NOMO-1 (cell line): ENCODE data around the gene RACGAP1.
A peak's percentile ranks its signal among the peaks of the same experiment; 100 is the strongest.

Source experiments
- DNase-seq, 2 experiments: peaks; one replicate each; lab custom pipeline; 2025; ENCODE audit not compliant: unreplicated experiment in 2 of 2; lab: John Stamatoyannopoulos, UW

RACGAP1 gene

DNA sequence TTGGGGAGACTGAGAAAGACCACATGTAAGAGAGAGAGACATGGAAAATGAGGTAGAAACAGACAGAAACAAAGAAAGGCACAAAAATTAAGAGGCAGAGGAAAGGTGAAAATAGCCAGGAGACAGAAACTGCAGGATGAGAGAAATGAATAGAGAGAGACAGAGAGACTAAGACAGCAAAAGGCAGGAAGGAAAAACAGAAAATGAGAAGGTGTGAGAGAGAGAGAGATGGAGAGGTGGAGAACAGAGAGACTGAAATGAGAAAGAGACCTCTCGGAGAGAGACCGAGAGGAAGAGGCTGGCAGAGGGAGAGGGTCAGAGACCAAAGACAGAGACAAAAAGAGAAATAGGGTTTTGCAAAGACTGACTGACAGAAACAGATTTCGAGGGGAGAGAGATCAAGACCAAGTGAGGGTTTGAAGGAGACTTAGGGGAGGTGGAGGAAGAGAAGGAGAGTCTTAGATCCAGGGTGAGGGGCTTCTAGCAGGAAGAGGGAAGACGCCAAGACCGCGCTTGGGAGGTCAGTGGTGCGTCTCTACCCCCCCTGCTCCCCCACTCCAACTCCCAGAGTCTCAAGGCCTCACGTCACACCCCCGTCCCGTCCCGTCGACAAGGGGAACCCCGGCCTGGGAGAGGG lies 64.7 kb downstream of the RACGAP1 start:
- DNase-seq, result no peak

DNA sequence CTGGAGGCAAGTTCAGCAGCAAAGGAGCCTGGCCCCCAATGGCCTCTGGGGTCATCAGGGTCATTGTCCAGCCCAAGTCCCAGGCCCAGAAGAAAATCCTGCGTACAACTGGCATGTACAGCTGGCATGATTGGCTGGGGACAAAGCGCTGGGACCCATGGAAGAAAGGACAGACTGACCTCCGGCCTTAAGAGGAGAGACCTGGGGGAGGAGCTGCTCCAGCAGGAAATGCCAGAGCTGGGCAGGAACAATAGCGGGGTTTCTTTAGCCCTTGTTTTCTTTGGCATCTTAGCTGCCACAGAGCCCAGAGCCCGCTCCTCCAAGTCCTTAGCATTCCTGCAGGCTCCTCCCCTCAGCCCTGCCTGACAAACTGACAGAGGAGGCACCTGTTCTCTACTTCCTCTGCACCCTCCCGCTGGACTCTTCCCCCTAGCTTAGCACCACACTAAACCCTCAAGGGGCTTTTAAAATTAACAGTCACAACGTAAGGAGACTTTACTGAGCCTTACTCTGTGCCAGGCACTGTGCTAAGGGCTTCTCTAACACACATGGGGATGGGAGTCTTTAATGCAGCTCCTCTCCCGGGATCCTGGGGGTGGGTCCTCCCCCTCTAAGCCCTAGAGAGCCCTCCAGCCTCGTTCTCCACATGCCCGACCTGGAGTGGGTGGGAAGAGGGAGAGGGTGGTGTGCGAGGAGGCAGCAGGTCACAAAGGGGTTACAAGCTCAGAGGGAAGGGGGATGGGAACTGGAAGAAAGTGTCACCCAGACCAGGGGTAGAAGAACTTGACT lies 65.4 kb downstream of the RACGAP1 start:
- DNase-seq, result no peak

DNA sequence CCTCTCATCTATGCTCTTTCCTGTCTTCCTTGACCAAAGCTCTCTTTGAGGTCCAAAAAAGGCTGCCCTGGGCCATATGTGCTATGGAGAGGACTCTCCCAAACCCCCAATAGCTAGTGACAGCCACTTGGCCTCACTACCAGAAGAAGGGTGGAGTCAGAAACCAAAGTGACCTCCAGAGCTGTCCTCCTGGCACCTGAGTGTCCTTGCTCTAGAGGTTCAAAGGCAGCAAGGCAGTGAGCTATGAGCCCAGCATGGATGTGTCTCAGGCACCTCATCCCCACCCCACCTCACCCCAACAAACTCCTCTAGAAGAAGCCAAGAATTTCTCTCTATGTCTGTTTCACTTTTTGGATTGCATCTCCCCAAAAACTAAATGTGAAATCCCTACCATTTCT lies 67.7 kb downstream of the RACGAP1 start:
- DNase-seq, result no peak

DNA sequence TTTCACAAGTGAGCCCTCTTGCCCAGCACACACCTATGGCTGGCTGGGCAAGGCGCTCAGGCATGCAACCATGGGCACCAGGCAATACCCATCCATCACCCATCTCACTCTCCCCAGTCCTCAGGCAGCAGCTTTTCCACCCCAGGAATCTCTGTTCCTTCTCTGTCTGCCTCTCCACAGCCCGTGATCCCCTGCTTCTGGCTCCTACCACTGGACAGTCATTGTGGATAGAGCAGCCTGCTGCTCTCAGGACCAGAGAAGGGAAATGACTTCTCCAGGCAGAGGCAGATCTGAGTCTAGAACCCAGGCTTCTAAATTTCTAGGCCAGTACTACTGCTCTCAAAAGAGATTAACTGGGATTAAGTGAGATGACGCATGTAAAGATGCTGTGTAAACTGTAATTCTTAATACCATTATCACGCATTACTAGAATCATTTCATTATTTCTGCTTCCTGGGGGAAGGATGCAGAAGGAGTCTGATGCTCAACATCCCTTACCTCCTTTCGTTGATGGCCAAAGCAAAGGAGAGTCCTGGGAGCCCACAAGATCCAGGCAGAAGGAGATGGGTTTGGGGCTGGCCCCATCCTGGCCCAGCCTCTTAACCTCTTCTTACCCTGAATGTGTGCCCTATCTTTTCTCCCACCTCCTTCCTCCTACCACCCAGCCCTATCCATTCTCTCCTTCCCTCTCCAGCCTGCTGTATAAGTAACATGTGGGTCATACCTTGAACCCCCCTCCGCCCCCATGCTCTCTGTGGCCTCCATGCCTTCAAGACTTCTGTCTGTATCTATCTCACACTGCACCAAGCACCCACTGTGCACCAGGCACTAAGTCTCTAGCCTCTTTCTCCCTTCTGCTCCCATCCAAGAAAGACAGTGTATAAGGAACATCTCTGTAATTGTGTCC lies 68.4 kb downstream of the RACGAP1 start:
- no peak for DNase-seq

DNA sequence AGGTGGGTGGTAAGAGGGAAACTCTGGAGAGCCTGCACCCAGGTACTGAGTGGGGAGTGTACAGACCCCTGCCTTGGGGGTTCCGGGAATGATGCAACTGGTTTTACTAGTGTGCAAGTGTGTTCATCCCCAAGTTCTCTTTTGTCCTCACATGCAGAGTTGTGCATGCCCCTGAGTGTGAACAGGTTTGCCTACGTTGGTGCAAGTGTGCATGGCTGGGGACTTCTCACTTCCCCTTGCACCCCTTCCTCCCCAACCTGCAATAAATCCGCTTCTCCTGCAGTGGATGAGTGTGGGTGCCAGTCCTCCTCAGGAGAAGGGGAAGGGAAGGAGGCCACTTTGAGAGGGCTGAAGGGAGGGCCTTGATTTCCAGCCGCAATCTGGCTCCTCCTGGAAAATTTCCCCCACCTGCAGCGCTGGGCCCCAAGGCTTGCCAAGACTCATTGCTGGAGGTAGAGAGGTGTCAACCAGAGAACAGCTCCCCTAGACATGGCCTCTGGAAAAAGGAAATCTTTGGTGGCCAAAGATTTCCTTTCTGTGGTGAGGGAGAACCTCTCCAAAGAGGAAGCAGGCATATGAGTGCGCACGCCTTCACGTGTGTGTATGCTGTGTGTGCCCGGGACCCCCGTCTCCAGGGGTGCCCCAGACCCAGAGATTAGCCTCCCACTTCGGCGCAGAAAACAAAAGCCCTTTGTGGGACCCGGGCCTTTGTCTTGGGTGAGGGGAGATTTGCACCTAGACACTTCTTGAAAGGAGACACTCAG lies 69.2 kb downstream of the RACGAP1 start:
- peak in 1 of 2 experiments; percentile 33 for DNase-seq

DNA sequence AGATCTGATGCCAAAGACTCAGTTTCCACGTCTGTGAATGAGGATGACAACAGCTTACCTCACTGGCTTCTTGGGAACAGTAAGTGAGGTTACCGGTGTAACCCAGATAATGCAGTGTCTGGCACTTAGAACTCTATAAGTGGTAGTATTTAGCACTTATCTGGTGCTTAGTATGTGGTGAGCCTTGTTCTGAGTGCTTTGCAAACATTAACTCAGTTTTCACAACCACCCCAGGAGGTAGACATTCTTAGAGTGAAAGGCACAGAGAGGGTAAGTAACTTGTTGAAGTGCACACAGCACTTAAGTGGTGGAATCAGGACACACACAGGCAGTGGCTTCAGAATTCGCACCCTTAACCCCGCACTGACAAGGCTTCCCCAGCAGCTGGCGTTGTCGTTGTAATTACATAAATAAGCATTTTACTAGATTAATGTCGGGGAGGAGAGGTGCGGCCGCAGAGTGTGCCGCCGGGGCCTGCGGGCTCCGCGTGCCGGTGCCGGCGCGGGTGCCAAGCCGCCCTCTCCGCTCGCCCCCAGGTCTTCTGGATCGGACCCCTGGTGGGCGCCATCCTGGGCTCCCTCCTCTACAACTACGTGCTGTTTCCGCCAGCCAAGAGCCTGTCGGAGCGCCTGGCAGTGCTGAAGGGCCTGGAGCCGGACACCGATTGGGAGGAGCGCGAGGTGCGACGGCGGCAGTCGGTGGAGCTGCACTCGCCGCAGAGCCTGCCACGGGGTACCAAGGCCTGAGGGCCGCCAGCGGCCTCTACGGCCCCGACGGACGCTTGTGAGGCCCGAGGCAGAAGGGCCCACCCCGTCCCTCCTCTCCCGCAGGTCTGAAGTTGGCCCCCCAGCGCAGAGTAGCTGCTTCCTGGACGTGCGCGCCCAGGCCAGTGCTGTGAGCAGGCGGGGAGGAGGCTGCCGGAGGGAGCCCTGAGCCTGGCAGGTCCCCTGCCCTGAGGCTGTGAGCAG lies 70.1 kb downstream of the RACGAP1 start:
- DNase-seq, result no peak

DNA sequence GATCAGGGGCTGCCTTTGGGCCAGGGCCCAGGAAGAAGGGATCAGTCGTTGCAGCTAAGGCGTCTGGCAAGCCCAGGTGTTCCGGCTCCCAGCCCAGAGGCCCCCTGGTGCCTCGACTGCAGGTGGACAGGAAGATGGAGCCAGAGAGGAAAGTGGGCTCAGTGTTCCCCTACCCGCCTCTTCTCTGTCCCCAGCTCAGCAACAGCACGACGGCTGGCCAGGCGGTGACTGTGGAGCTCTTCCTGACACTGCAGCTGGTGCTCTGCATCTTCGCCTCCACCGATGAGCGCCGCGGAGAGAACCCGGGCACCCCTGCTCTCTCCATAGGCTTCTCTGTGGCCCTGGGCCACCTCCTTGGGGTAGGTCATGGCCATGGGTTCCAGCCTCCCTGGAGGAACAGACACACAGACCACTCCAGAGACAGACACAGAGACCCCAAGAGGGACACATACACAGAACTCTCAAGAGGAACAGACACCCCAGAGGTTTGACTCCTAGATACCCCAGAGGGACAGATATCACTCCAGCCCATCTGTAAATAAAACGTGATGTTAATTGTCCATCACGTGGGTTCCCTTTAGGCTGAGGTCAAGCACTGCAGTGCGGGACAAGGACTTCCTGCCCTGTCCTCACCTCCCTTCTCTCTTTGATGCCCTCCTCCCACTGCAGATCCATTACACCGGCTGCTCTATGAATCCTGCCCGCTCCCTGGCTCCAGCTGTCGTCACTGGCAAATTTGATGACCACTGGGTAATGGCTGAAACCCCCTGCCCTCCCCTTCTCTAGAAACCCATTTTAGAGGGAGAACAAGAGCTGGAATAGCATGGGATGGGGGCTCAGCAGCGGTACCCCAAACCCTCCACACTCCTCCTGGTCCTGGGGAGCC lies 71.1 kb downstream of the RACGAP1 start:
- DNase-seq, result no peak

DNA sequence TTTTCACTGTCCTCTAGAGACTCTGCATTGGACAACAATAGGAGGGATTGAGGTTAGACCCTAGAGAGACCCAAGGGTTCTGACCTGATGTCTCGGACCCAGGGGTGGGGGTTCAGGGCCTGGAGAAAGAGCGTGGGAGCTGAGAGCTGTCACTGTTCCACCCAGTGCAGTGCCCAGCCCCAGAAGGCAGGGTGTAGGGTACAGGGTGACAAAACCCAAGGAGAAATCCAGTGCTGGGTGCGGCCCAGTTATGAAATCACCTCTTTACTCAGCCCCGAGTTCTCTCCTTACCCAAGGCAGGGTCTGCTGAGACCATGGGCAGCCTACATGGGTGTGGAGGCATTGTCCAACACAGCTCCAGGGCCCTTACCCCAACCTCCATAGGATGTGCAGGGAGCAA lies 72.1 kb downstream of the RACGAP1 start:
- no peak for DNase-seq

DNA sequence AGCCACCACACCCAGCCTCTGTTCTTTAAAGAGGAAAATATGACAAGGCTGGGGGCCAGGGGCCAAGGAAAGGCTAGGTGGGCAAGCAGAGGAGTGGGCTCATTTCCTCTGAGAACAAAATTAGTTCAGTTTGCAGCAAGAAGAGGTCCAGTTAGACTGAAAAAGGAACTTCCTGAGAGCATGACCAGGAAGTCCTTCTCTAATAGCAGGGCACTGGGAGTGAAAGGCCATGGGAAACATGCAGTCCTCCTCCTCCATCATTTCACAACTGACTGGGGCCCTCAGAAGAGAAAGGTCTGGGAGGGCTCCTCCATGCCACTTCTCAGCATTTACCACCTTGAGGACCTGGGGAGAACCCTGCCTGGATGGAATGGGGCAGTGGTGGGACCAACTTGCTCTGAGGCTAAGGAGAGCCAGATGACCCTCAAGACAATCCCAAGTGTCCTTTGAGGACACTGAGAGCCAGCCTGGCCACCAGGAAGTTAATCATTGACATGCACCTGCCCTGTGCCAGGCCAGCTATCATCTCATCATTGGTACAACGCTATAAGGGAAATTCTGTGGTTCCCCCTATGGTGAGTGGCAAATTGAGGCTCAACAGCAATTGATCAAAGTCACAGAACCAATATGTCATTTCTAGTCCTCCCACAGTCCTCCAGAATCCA lies 72.8 kb downstream of the RACGAP1 start:
- DNase-seq, result no peak

DNA sequence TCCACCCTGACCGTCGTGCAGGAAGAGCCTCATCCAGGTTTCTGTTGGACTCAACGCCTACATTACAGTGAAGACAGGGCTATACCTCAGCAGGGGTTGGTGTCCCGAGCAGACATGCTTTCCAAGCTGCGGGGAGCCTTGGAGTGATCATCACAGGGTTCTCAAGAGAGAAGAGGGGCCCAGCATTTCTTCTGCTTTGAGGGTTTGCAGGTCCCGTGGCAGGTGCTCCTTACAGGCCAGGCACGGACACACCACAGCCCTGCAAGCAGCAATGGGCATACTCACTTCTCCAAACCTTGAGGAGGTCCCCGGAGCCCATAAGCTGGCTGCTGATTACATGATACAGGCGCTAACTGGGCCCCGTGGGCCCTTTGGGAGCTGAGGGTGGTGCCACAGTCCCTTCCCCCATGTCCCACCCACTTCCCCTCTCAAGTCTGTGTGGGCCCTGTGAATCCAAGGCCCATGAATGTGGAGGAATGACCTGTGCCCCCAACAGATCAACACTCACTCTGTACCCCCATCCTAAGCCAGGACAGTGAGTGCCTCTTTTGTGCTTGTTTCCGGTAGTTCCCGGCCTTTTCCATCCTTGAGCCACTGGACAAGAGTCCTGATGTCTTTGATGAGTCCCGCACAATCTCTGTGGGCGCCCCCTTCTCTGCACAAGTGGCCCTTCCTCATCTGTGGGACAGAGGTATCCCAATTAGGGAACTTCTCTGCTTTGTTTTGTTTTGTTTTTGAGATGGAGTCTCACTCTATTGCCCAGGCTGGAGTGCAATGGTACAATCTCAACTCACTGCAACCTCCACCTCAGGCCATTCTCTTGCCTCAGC lies 73.7 kb downstream of the RACGAP1 start:
- DNase-seq, result no peak

DNA sequence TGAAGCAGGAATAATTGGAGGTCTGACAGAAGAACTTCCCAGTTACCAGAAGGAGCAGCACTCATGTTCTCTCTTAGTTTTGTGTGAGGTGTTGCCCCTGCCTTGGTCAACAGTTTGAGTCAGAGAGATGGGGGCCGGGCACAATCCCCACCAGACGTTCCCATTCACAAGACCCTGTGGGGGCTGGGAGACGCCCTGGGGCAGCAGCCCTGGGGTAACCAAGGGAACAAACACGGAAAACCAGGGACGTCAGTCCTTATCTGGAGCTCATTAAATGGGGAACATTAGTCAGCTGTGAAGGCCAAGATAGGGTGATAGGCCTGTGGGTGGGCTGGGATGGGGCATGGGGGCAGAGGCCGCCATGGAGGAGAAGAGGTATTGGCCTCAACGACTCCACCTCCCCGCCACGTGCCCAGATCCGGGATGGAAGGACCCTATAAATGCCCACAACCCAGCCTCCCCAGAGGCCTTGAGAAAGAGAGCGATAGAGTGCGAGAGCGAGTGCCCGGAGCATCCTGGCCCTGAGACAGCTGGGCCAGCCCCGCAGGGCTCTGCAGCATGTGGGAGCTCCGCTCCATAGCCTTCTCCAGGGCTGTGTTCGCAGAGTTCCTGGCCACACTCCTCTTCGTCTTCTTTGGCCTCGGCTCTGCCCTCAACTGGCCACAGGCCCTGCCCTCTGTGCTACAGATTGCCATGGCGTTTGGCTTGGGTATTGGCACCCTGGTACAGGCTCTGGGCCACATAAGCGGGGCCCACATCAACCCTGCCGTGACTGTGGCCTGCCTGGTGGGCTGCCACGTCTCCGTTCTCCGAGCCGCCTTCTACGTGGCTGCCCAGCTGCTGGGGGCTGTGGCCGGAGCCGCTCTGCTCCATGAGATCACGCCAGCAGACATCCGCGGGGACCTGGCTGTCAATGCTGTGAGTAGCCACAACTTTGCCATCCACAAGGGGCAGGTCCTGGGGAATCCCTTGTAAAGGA lies 74.7 kb downstream of the RACGAP1 start, which contains the start of gene AQP2:
Gene AQP2 (plus strand): TSS at position 465 of the 979 bp plus-strand sequence. CDS start 94 bp downstream, at position 559.
- DNase-seq, result no peak

DNA sequence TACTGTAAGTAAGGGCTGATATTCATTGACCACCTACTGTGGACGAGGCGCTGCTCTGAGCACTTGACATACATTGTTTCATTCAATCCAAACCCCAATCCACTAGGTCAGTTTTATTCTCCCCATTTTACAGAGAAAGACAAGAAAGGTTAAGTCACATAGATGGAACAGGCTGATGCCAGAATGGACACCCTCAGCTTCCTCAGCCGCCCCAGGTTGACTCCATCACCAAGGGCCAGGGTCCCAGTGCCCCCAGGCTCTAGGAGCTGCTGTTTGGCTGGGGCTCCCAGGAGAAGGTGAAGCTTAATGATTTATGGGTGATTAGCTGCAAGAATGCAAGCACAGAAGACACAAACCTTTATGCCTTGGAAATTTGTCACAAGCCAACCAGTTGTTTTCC lies 75.4 kb downstream of the RACGAP1 start:
- DNase-seq, result no peak

DNA sequence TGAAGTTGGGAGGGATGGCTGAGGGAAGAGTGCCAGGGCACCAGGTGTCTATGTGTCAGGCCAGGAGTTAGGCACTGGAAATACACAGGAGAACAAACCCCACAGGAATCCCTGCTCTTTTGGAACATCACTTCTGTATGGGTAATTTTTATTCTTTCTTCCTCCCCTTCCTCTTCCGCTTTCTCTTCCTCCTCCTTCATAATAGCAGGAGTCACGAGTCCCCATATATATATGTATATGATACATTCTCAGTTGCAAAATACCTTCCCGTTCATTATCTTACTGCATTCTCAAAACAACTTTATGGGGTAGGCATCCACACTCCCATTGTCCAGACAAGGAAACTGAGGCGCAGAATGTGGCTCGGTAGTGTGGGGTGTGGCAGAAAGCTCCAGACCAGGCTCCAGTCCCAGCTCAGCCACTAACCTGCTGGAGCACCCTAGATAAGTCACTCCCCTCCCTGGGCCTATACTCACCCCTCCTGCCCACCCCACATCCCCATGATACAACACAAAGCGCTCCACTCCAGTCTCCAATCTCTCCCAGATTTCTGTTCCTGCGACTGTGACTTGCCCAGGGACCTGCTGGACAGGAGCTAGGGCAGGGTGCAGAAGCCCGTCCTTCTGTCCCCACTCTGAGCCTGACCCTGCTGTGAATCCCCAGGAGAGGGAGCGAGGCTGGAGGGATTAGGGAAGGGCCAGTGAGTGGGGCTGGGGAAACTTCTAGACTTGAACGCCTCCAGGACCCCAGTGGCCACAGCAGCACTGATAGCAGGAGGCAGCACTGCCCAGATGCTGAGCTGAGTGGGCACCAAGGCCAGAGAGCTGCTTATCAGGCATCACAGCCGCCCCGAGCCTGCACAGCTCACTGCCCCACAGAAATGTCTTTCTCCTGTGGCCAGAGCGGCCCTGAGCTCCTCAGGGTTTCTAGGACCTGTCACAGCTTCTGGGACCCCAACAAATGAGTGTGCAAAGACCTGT lies 76.1 kb downstream of the RACGAP1 start:
- DNase-seq, result peak; percentile 38 to 81

DNA sequence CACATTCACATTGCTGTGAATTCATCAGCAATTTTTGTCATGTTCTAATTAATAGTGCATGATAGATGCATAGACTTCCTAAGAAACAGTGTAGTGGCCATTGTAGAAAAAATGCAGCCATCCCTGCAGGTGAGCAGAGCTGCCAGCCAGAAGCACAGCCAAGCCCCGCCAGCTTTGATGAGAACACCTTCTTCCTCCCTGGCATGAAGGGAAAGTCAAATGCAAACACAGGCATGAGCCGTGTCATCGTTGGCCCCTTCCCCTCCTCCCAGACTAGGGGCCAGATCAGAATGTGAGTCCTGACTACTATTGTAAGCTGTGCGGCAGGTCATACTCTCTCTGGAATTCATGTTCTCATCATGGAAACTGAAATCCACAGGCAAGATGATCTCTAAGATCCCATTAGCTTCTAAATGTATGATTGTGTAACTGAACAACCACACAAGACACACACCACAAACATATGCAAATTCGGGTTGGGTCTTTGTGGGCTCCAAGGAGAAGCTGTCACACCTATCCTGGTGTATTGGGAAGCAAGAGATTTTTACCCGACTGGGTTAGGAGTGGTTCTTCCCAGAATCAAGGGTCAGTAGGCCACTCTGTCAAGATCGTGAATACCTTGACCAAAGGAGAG lies 77.6 kb downstream of the RACGAP1 start:
- DNase-seq, result no peak
